ENCODE data around the gene TP53I13.

TP53I13 gene

GRCh38 chr17:29593591-29594518 lies 25.4 kb downstream of the TP53I13 start:
- no peak for DNase-seq (ENCODE audit: low spot score)

- no peak for DNase-seq (ENCODE audit: low spot score)
Measured at GRCh38 chr17:29594519-29595090, 26.1 kb downstream of the TP53I13 start.

DNA sequence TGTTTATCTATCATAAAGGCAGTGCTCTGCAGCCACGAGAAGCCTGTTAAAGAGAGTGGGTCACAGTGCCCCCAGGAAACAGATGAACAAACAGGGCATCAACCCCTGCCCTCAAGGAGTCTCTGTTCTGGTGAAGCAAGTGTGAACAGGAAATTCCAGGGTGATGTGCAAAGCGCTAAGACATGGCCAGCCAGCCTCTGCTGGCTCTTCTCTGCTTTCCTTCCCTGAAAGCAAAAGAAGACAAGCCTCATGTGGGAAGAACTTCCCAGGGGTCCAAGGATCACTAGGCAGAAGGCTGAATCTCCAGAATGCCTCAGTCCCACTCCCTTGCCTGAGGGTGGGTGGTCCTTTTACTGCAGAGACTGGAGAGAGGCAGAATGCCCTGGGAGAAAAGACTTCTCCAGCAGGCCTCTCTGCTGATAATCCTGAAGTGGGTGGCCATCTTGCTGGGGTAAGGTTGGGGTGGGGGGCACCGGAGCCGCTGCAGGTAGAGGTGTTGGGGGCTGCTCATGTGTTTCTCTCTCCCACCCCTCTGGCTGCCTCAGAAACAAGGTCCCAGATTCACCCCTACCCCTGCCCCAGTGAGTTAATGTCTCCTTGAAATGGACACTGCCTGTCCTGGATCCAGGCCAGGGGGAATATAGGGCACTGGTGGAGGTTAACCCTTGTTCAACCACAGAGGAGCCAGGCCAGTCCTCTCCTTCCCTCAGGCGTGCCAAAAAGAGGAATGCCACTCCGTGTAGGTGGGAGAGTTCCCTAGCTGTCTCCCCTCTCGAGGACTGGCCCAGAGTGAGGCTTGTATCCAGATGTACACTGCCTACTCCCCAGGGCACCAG lies 26.8 kb downstream of the TP53I13 start:
- DNase-seq (ENCODE audit: low spot score), result no peak

GRCh38 chr17:29595943-29596774 lies 27.7 kb downstream of the TP53I13 start:
- DNase-seq (ENCODE audit: low spot score), result no peak

GRCh38 chr17:29596811-29597210 lies 28.3 kb downstream of the TP53I13 start:
- no peak for DNase-seq (ENCODE audit: low spot score)

DNA sequence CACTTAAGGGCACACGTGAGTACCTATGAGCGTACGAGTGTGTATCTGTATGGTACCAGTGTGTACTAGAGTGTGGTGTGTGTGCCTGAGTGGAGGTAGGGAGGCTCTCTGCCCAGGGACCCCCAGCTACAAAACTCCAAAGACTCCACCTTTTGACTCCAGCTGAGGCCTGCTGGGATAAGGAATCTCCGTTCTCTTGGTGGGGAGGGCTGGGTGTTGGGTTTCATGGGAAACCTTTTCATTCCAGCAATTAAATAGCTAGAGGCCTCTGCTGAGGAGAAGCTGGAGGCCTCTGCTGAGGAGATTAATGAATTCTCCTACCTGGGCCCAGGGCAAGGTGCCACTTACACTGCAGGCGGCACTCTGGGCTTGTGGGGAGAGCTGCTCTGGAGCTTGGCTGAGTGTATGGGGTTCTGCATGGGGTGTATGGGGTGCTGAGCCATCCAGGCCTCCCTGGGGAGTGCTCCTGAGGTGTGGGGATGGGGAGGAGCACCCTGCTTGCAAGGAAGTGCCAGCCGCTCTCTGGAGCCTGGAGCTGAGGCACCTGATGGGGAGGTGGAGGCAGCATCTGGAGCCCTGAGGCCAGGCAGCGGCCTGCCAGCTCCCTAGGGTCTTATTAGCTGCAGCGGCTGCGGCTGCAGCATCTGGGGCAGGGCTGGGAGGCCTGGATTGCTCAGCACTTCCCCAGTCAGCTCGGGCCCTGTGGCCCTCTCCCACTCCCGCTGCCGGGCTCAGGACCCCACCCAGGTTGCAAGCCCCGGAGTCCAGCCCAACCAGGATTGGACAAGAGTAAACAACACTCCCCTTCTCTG lies 29.1 kb downstream of the TP53I13 start:
- DNase-seq (ENCODE audit: low spot score), result no peak

GRCh38 chr17:29603109-29603674 lies 34.7 kb downstream of the TP53I13 start:
- DNase-seq (ENCODE audit: low spot score), result no peak

- DNase-seq (ENCODE audit: low spot score), result no peak
Measured at GRCh38 chr17:29607557-29608195, 39.2 kb downstream of the TP53I13 start.

DNA sequence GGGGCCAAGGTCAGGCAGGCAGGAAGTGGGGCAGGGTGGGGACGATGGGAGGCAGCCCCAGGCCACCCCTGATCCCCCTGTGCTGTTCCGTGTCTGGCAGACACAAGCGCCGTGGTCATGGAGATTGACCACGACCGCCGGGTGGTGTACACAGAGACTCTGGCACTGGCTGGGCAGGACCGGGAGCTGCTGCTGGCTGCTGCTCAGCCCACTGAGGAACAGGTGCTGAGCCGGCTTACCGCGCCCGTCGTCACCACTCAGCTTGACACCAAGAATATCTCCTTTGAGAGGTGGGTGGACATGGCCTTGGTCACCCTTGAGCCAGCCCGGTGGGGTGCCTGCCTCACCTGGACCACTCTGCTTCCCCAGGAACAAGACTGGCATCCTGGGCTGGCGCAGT lies 40.5 kb downstream of the TP53I13 start:
- no peak for DNase-seq (ENCODE audit: low spot score)

- no peak for DNase-seq (ENCODE audit: low spot score)
Measured at GRCh38 chr17:29610395-29610794, 41.9 kb downstream of the TP53I13 start.

DNA sequence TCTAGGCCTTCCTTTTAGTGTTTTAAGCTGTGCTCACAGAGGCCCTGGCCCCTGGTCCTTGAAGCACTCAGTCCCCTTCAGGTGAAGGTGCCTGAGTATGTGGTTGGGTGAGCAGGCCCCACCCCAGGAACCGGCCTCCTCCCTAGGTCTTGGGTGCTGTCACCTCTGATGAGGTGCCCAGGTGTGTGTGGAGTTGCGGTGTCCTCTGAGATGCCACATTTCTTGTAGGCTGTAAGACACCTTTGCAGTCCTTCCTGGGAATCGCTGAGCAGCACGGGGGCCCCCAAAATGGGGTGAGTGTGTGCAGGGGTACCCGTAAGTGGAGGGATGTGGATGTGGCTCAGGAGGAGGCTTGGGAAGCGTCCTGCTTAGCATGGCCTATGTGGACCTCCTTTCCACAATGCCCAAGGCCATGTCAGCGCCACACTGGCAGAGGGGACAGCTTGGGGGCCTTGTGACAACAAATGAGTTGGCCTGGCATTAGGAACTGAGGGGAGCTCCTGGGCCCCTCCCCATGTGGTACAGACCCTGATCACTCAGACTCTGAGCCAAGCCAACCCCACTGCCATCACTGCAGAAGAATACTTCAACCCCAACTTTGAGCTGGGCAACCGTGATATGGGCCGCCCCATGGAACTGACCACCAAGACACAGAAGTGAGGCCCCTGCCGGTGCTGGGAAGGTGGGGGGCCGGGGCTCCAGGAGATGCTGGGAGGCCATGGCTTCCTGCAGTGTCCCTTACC lies 43.0 kb downstream of the TP53I13 start:
- no peak for DNase-seq (ENCODE audit: low spot score)

DNA sequence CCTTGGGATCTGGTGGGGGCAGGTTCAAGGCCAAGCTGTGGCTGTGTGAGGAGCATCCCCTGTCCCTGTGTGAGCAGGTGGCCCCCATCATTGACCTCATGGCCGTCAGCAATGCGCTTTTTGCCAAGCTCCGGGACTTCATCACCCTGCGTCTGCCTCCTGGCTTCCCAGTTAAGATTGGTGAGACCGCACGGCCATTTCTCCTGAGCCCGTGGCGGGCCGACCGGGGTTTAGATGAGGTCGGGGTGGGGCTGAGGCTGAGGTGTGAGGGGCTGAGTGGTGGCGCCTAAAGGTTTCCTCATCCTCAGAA lies 43.5 kb downstream of the TP53I13 start:
- no peak for DNase-seq (ENCODE audit: low spot score)

DNA sequence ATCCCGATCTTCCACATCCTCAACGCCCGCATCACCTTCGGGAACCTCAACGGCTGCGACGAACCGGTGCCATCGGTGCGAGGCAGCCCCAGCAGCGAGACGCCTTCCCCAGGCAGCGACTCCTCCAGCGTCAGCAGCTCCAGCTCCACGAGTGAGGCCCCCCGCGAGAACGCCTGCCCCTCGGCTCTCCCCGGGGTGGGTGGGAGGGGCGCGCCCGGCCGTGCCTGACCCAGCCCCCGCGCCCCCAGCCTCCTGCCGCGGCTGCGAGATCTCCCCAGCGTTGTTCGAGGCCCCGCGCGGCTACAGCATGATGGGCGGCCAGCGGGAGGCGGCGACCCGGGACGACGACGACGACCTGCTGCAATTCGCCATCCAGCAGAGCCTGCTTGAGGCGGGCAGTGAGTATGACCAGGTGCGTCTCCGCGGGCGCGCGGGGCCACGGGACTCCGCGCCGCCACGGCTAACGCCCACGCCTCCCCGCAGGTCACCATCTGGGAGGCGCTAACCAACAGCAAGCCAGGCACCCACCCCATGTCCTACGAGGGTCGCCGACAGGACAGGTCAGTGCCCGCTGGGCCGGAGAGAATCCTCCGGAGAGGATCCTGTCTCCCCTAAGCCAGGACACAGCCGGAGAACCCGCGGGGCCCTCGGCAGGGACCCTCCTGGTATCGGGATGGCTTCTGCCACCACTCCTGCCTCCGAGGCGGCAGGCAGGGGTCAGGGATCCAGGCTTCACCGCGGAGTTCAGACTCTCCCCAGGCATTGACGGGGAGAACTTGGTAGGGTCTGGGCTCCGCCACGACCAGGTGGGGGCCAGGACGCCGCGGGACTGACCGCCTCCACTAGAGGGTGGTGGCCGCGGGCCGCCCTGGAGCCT lies 44.1 kb downstream of the TP53I13 start:
- DNase-seq (ENCODE audit: low spot score), result no peak

DNA sequence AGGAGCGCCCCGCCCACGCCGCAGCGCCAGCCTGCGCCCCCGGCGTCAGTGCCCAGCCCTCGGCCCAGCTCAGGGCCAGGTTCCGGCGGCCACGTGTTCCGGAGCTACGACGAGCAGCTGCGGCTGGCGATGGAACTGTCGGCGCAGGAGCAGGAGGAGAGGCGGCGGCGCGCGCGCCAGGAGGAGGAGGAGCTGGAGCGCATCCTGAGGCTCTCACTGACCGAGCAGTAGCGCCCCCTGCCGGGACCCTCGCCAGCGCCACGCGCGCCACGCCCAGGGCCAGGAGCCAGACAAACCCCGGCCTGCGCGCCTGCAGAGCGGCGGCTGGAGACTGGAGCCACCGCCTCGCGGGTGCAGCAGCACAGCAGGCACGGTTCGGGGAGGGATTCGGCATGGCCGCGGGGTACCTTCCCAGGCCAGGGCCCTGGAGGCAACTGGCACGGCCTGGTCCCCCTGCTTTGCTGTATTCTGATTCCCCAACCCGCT lies 44.9 kb downstream of the TP53I13 start:
- peak; percentile 94 for DNase-seq (ENCODE audit: low spot score)

DNA sequence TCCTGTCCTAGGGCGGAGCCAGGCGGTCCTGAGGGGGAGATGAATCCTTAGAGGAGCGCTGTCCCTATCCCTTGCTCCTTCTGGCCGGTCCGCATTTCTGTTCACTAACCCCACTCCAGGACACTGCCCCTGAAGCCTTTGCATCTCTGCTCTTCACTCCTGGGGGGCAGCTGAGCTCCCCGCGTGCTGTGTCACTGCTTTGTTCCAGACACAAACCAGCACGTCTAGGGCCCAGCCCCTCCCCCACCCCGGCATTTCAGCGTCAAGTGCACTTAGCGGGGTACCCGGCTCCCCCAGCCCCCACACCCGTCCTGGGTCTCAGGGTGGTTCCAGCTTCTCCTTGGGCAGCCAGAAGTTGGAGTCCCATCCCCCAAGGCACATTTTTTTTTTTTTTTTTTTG lies 45.4 kb downstream of the TP53I13 start:
- no peak for DNase-seq (ENCODE audit: low spot score)

GRCh38 chr17:29614349-29615047 lies 46.0 kb downstream of the TP53I13 start:
- DNase-seq (ENCODE audit: low spot score), result no peak

DNA sequence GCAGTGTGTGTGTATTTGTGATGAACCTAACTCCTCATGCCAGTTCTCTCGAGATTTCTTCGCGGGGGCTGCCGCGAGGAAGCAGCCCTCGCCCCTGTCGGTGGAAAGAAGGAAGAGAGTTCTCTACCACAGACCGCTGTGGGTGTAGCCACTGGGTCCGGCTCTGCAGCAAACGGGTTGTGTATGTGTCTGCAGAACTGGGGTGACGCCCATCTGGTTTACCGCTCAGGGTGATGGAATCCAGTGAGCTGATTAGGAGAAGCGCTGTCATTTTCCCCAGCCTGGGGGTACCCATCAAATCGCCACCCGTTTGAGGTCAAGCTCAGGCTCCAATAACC lies 46.5 kb downstream of the TP53I13 start:
- DNase-seq (ENCODE audit: low spot score), result peak; percentile 77
